Activated CD8-positive, alpha-beta T cell treated with anti-CD3 and anti-CD28 coated beads for 36 hours (primary cell): ENCODE results near the gene BICDL1. TPM values are rescaled to one million over a fixed set of nuclear protein-coding genes. Genes with fewer than 3 reads are reported as not detected.

Experiments
- ATAC-seq: fragments of 200-7000 bp; cut with Tn5 transposase; one replicate; pipeline ENCODE4 v1.10.0; 2021; ENCODE audit warnings: mild to moderate bottlenecking, moderate library complexity
- CTCF ChIA-PET: fragments of 350-600 bp; sonication (Branson Sonifier 250); formaldehyde crosslinking; loops from one replicate; lab custom pipeline; 2021; ENCODE audit warnings: antibody characterized with exemption; lab: Charles Lee
- POLR2A ChIA-PET: fragments of 350-600 bp; sonication (Branson Sonifier 250); formaldehyde crosslinking; loops from one replicate; lab custom pipeline; 2021; ENCODE audit warnings: antibody characterized with exemption; lab: Charles Lee
- DNase-seq: peaks from one replicate; pipeline ENCODE4 v3.0.0-alpha.2; 2020
- H3K27ac Mint-ChIP-seq: one replicate; pipeline ENCODE4 v1.8.0; 2021; ENCODE audit warnings: mild to moderate bottlenecking, mixed read lengths
- H3K27me3 Mint-ChIP-seq: one replicate; pipeline ENCODE4 v1.8.0; 2021; ENCODE audit warnings: mixed read lengths
- H3K36me3 Mint-ChIP-seq: one replicate; pipeline ENCODE4 v1.8.0; 2021; ENCODE audit warnings: low read depth, mixed read lengths
- H3K4me1 Mint-ChIP-seq: one replicate; pipeline ENCODE4 v1.8.0; 2021; ENCODE audit warnings: low read depth, mixed read lengths
- H3K4me3 Mint-ChIP-seq: one replicate; pipeline ENCODE4 v1.8.0; 2021; ENCODE audit warnings: mild to moderate bottlenecking, moderate library complexity, mixed read lengths
- H3K9me3 Mint-ChIP-seq: one replicate; pipeline ENCODE4 v1.8.0; 2021; ENCODE audit warnings: mixed read lengths
- intact Hi-C: fragments of 100-400 bp; cut with micrococcal nuclease; formaldehyde crosslinking; loops from one replicate; pipeline ENCODE4 v1.10.0; 2022
- total RNA-seq, 2 experiments: library from RNA; stranded (reverse); gene quantifications; one replicate each; pipeline ENCODE4 v1.2.3, GENCODE V29; 2021
- TF ChIP-seq, protein P1 (sequence below): fragments of 200-600 bp; IDR thresholded peaks from one replicate; pipeline ENCODE4 v1.8.0; 2022; ENCODE audit warnings: antibody characterized with exemption, mild to moderate bottlenecking

The BICDL1 gene
- total RNA-seq, 2 experiments from 2014 or later, result 103 to 107 TPM

DNA sequence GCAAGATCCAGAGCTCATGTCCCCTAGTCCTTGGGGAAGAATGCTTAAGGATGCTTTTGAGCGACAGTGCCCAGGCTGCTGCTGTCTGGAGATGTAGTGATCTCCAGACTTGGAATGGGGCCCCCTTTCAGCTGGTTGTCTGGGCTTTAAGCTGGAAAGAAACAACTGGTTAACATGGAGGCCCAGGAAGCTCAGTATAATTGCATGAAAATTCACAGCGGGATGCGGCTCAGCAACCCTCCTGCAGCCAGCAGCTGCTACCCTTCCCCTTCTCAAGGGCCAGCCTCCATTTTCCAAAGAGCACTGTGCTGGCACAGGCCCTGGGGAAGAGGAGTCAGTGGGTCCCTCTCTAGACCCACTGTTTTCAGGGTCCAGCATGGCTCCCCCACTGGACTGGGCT is 101.2 kb downstream of the BICDL1 start:
- POLR2A ChIA-PET, result interaction anchor here (1.0 to 1.4 kb wide), 5 partner anchors 12 to 201 kb away, joined by 3 to 5 read pairs (median 4); no protein-coding TSS in a partner anchor
- Mint-ChIP-seq H3K36me3 (peaks cover 45% of the 10 kb centered on the region), H3K27ac (no peak overlapping the region), H3K4me3 (no peak overlapping the region), H3K9me3 (no peaks in the 10 kb centered on the region), H3K27me3 (no peaks in the 10 kb centered on the region), H3K4me1 (peaks cover 27% of the 10 kb centered on the region)
- TF ChIP-seq, protein P1, sequence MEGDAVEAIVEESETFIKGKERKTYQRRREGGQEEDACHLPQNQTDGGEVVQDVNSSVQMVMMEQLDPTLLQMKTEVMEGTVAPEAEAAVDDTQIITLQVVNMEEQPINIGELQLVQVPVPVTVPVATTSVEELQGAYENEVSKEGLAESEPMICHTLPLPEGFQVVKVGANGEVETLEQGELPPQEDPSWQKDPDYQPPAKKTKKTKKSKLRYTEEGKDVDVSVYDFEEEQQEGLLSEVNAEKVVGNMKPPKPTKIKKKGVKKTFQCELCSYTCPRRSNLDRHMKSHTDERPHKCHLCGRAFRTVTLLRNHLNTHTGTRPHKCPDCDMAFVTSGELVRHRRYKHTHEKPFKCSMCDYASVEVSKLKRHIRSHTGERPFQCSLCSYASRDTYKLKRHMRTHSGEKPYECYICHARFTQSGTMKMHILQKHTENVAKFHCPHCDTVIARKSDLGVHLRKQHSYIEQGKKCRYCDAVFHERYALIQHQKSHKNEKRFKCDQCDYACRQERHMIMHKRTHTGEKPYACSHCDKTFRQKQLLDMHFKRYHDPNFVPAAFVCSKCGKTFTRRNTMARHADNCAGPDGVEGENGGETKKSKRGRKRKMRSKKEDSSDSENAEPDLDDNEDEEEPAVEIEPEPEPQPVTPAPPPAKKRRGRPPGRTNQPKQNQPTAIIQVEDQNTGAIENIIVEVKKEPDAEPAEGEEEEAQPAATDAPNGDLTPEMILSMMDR, result no peak
- ATAC-seq, result no peak
- CTCF ChIA-PET, result no interaction called here
- intact Hi-C loops, result no loop called here
- no peak for DNase-seq

DNA sequence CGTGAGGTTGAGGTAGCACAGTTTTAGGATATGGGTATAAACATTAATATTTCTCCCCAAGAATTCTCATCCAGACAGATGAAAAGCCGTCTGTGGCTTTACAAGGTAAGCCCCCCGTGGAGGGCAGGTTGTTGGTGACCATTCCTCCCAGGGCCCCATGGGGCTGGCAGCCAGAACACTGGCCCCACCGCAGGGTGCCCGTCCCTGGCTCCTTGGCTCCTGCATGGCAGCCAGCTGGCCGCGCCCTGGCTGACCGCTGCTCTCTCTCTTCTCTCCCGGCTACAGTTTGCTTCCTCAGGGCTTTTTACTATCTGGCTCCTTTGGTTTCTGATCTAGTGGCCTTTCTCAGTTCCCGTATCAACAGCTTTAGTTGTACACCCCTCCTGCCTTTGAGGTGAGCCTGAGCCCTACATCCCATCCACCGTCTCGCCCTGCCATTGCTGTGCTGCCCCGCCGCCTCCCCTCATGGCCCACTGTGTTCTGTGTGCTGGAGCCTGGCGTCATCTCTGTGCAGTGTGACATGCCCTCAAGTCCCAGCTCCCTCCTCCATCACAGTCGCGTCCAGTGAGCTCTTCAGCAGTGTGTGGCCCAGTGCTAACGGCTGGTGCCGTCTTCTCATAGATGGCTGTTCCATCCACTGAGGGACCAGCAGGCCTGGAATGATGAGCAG is 101.7 kb downstream of the BICDL1 start:
- H3K36me3 Mint-ChIP-seq, result peaks cover 42% of the 10 kb centered on the region
- intact Hi-C loops, result no loop called here
- ATAC-seq (no peak), DNase-seq (no peak)
- no peaks in the 10 kb centered on the region for H3K27me3 Mint-ChIP-seq
- no peak overlapping the region for H3K27ac Mint-ChIP-seq
- no peaks in the 10 kb centered on the region for H3K9me3 Mint-ChIP-seq
- no peak overlapping the region for H3K4me3 Mint-ChIP-seq
- ChIA-PET CTCF (no interaction called here), POLR2A (interaction anchor here (1.0 to 1.4 kb wide), 5 partner anchors 12 to 201 kb away, joined by 3 to 5 read pairs (median 4); no protein-coding TSS in a partner anchor)
- TF ChIP-seq, protein P1, result no peak
- peaks cover 23% of the 10 kb centered on the region for H3K4me1 Mint-ChIP-seq

GRCh38 chr12:120091371-120092090 is 102.5 kb downstream of the BICDL1 start:
- no peaks in the 10 kb centered on the region for H3K27me3 Mint-ChIP-seq
- DNase-seq, result no peak
- POLR2A ChIA-PET, result interaction anchor here (1.0 to 1.4 kb wide), 5 partner anchors 13 to 102 kb away, joined by 3 to 5 read pairs (median 4); no protein-coding TSS in a partner anchor
- peaks cover 41% of the 10 kb centered on the region for H3K36me3 Mint-ChIP-seq
- no peak overlapping the region for H3K4me3 Mint-ChIP-seq
- TF ChIP-seq, protein P1, result no peak
- intact Hi-C loops, result no loop called here
- CTCF ChIA-PET, result no interaction called here
- H3K4me1 Mint-ChIP-seq, result peaks cover 15% of the 10 kb centered on the region
- H3K27ac Mint-ChIP-seq, result peak overlapping the region; percentile 43
- no peaks in the 10 kb centered on the region for H3K9me3 Mint-ChIP-seq
- no peak for ATAC-seq

DNA sequence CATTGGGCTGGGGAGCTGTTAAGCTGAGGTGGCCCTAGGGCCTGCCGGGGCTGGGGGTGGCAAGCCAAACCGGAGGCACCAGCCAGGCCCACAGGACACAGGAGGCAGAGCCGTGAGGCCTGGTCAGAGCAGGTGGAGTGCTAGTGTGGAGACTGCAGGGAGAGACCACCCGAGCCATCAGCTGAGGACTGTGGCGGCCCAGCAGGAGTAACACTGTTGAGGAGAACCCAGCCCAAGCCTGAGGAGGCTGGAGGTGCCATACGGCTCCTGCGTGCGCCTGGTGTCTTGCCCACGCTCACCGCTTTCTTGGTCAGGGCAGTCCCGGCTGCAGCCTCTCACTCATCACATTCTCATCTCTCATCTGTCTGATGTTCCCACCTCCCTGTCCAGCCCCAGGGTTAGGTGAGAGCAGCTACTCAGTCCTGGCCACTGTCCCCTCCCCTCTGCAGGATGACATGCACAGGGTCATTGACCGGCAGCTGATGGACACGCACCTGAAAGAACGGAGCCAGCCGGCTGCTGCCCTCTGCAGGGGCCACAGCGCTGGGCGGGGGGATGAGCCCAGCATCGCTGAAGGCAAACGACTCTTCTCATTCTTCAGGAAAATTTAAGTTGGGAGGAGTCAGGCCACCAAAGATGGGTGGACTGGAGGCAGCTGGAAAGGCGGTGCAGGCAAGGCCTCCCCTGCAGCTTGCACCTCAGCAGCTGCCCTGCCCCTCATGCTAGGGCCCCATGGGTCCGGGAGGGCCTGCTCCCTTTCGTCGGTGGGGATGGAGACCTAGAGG is 103.7 kb downstream of the BICDL1 start:
- H3K36me3 Mint-ChIP-seq, result peaks cover 34% of the 10 kb centered on the region
- no peak overlapping the region for H3K4me3 Mint-ChIP-seq
- no peaks in the 10 kb centered on the region for H3K27me3 Mint-ChIP-seq
- TF ChIP-seq, protein P1, result no peak
- H3K9me3 Mint-ChIP-seq, result no peaks in the 10 kb centered on the region
- intact Hi-C loops, result no loop called here
- H3K4me1 Mint-ChIP-seq, result peaks cover 5% of the 10 kb centered on the region
- peak overlapping the region; percentile 55 for H3K27ac Mint-ChIP-seq
- POLR2A ChIA-PET, result interaction anchor here (1.0 to 3.5 kb wide), 3 partner anchors 23 to 103 kb away, joined by 3 to 16 read pairs (median 5); partner anchors contain the start of gene RAB35
- DNase-seq, result no peak
- ATAC-seq, result no peak
- CTCF ChIA-PET, result no interaction called here
